Measurements from ENCODE around the gene ZNF594.
"Not testable (repeated sequence)": the region's sequence is repeated elsewhere in the genome, so short reads cannot be mapped to it uniquely, and the experiment has no call there.

Gene ZNF594

GRCh38 chr17:5131146-5131715 lies 60.4 kb downstream of the ZNF594 start:
- TF ChIP-seq CTCF (IDR thresholded peaks at IDR 0.05; ENCODE audit: low read depth, low read length, missing control alignments), result no peak
- DNase-seq (ENCODE audit: extremely low read depth, low read depth), result no peak
- H3K4me3 ChIP-seq (replicated peaks; ENCODE audit: low read depth, low read length), result no peak overlapping the region

GRCh38 chr17:5130687-5131086 lies 61.0 kb downstream of the ZNF594 start:
- H3K4me3 ChIP-seq (replicated peaks; ENCODE audit: low read depth, low read length), result not testable (repeated sequence)

GRCh38 chr17:5130261-5130660 lies 61.4 kb downstream of the ZNF594 start:
- DNase-seq (ENCODE audit: extremely low read depth, low read depth); H3K4me3 ChIP-seq (replicated peaks; ENCODE audit: low read depth, low read length): not testable (repeated sequence)

More at GRCh38 chr17:5130687-5131086, 61.0 kb downstream of the ZNF594 start:
- DNase-seq (ENCODE audit: extremely low read depth, low read depth), result not testable (repeated sequence)

GRCh38 chr17:5129770-5130169 lies 61.9 kb downstream of the ZNF594 start:
- DNase-seq (ENCODE audit: extremely low read depth, low read depth); H3K4me3 ChIP-seq (replicated peaks; ENCODE audit: low read depth, low read length): not testable (repeated sequence)

Measured in HFF-Myc (cell line).